H1 (cell line): Measurements from ENCODE around the gene CDH10. TPM values are rescaled to one million over a fixed set of nuclear protein-coding genes. Genes with fewer than 3 reads are reported as not detected.

Experiments used
- CTCF ChIA-PET: fragments of 300-600 bp; sonication (Branson Sonifier 250); formaldehyde crosslinking; loops from one replicate; lab custom pipeline; 2021; ENCODE audit not compliant: partially characterized antibody; lab: Charles Lee
- POLR2A ChIA-PET: fragments of 300-600 bp; sonication (Branson Sonifier 250); formaldehyde crosslinking; loops from one replicate; lab custom pipeline; 2021; ENCODE audit warnings: inconsistent platforms; ENCODE audit not compliant: partially characterized antibody; lab: Charles Lee
- DNase-seq, 2 experiments: peaks; one replicate each; pipeline versions ENCODE4 v3.0.0 to v3.0.0-alpha.2; 2010 to 2022; ENCODE audit warnings: low spot score in 2 of 2, low read depth in 1 of 2, mixed read lengths in 1 of 2
- FAIRE-seq: peaks from 2 replicates; lab custom pipeline; 2011; peaks lifted over from hg19 to GRCh38; lab: Jason Lieb, UNC
- H2AFZ ChIP-seq: 2 replicates; pipeline ENCODE4 v1.8.1; 2012; ENCODE audit warnings: low read length, inconsistent platforms
- H2AK5ac ChIP-seq: 2 replicates; pipeline ENCODE4 v1.6.1; 2013; ENCODE audit warnings: low read depth, low read length
- H2BK120ac ChIP-seq: replicated peaks from 2 replicates; pipeline ENCODE3; 2013; ENCODE audit warnings: low read depth, low read length, inconsistent platforms
- H2BK12ac ChIP-seq: 2 replicates; pipeline ENCODE4 v1.6.1; 2013; ENCODE audit warnings: low read depth, low read length
- H2BK15ac ChIP-seq: 2 replicates; pipeline ENCODE4 v1.6.1; 2013; ENCODE audit warnings: low read length
- H2BK20ac ChIP-seq: 2 replicates; pipeline ENCODE4 v1.6.1; 2013; ENCODE audit warnings: low read length
- H2BK5ac ChIP-seq: 2 replicates; pipeline ENCODE4 v1.6.1; 2013; ENCODE audit warnings: low read depth, low read length
- H3K14ac ChIP-seq: 2 replicates; pipeline ENCODE4 v1.6.1; 2013; ENCODE audit warnings: inconsistent platforms; ENCODE audit not compliant: insufficient read length
- H3K18ac ChIP-seq: 2 replicates; pipeline ENCODE4 v1.6.1; 2013; ENCODE audit warnings: low read length; ENCODE audit errors: extremely low read depth
- H3K23ac ChIP-seq: 2 replicates; pipeline ENCODE4 v1.6.1; 2013; ENCODE audit warnings: inconsistent platforms; ENCODE audit not compliant: insufficient read length
- H3K23me2 ChIP-seq: 2 replicates; pipeline ENCODE4 v1.6.1; 2013; ENCODE audit warnings: low read depth, low read length
- H3K27ac ChIP-seq: 2 replicates; pipeline ENCODE4 v1.6.1; 2011; ENCODE audit warnings: low read depth, low read length, inconsistent platforms
- H3K27me3 ChIP-seq, 4 experiments: replicated peaks in 1 of 4; 1 replicate in 1 of 4; 2 replicates in 3 of 4; pipeline versions ENCODE4 v1.6.1 to v1.8.1; 2011 to 2013; ENCODE audit warnings: low read length in 3 of 4, mild to moderate bottlenecking in 3 of 4, inconsistent platforms in 2 of 4, mixed read lengths in 2 of 4, moderate library complexity in 1 of 4; ENCODE audit not compliant: control insufficient read depth in 3 of 4, insufficient read depth in 3 of 4; ENCODE audit errors: extremely low read depth in 1 of 4
- H3K36me3 ChIP-seq, 4 experiments: 2 replicates each; pipeline versions ENCODE4 v1.6.1 to v1.8.1; 2011 to 2013; ENCODE audit warnings: mild to moderate bottlenecking in 4 of 4, low read length in 3 of 4, moderate library complexity in 2 of 4, control low read depth in 1 of 4, inconsistent platforms in 1 of 4; ENCODE audit not compliant: insufficient read depth in 4 of 4, control insufficient read depth in 2 of 4
- H3K4ac ChIP-seq: replicated peaks from 2 replicates; pipeline ENCODE3; 2013; ENCODE audit warnings: low read length, low read depth, mixed read lengths, inconsistent platforms; ENCODE audit not compliant: insufficient read length
- H3K4me1 ChIP-seq, 4 experiments: replicated peaks in 1 of 4; 1 replicate in 1 of 4; 2 replicates in 3 of 4; pipeline versions ENCODE4 v1.6.1 to v1.8.1; 2011 to 2013; ENCODE audit warnings: low read length in 3 of 4, inconsistent platforms in 2 of 4, mixed read lengths in 1 of 4; ENCODE audit not compliant: insufficient read depth in 4 of 4, control insufficient read depth in 3 of 4
- H3K4me2 ChIP-seq, 2 experiments: 2 replicates each; pipeline versions ENCODE4 v1.6.1 to v1.8.1; 2011 to 2013; ENCODE audit warnings: low read depth in 2 of 2, low read length in 2 of 2, control low read depth in 1 of 2, inconsistent platforms in 1 of 2, mild to moderate bottlenecking in 1 of 2; ENCODE audit not compliant: insufficient read depth in 1 of 2
- H3K4me3 ChIP-seq, 4 experiments: fragments of 200-600, 300-600 bp in 1 of 4; sonication (generic), shearing (Covaris generic), sonication (Bioruptor Twin) in 1 of 4; 2 replicates each; pipeline versions ENCODE4 v1.5.1 to v1.8.1; 2011 to 2016; ENCODE audit warnings: low read length in 4 of 4, low read depth in 3 of 4, control low read depth in 2 of 4, inconsistent platforms in 2 of 4, mild to moderate bottlenecking in 2 of 4, mixed read lengths in 1 of 4, moderate library complexity in 1 of 4; ENCODE audit not compliant: insufficient read depth in 2 of 4; ENCODE audit errors: extremely low read depth in 1 of 4
- H3K56ac ChIP-seq: replicated peaks from 2 replicates; pipeline ENCODE3; 2013; ENCODE audit warnings: low read depth, mild to moderate bottlenecking, mixed read lengths, low read length, inconsistent platforms; ENCODE audit not compliant: insufficient read length
- H3K79me1 ChIP-seq: 2 replicates; pipeline ENCODE4 v1.6.1; 2013; ENCODE audit warnings: low read depth, low read length, control low read depth
- H3K79me2 ChIP-seq, 2 experiments: 2 replicates each; pipeline versions ENCODE4 v1.6.1 to v1.8.1; 2012 to 2013; ENCODE audit warnings: low read length in 2 of 2, mild to moderate bottlenecking in 2 of 2, inconsistent platforms in 1 of 2; ENCODE audit not compliant: insufficient read depth in 2 of 2, control insufficient read depth in 1 of 2
- H3K9ac ChIP-seq, 4 experiments: replicated peaks in 1 of 4; 1 replicate in 1 of 4; 2 replicates in 3 of 4; pipeline versions ENCODE4 v1.6.1 to v1.8.1; 2011 to 2013; ENCODE audit warnings: low read depth in 3 of 4, low read length in 3 of 4, control low read depth in 2 of 4, mild to moderate bottlenecking in 2 of 4, moderate library complexity in 2 of 4, inconsistent platforms in 1 of 4; ENCODE audit errors: extremely low read depth in 1 of 4
- H3K9me3 ChIP-seq, 2 experiments: 2 replicates each; pipeline versions ENCODE4 v1.6.1 to v1.8.1; 2012 to 2013; ENCODE audit warnings: mild to moderate bottlenecking in 2 of 2, moderate library complexity in 2 of 2, control low read depth in 1 of 2, inconsistent platforms in 1 of 2, low read depth in 1 of 2, low read length in 1 of 2, mixed read lengths in 1 of 2; ENCODE audit not compliant: insufficient read depth in 2 of 2
- H4K20me1 ChIP-seq, 2 experiments: replicated peaks in 1 of 2; 2 replicates each; pipeline versions ENCODE3 to v1.8.1; 2011 to 2013; ENCODE audit warnings: inconsistent platforms in 2 of 2, low read length in 2 of 2, mild to moderate bottlenecking in 1 of 2; ENCODE audit not compliant: insufficient read depth in 2 of 2, control insufficient read depth in 1 of 2
- H4K5ac ChIP-seq: 2 replicates; pipeline ENCODE4 v1.6.1; 2013; ENCODE audit warnings: low read length, low read depth, mixed read lengths, inconsistent platforms; ENCODE audit not compliant: insufficient read length
- H4K8ac ChIP-seq: 2 replicates; pipeline ENCODE4 v1.8.0; 2013; ENCODE audit warnings: mild to moderate bottlenecking, moderate library complexity, low read length, inconsistent platforms; ENCODE audit not compliant: insufficient read depth; ENCODE audit errors: extremely low read depth
- H4K91ac ChIP-seq: replicated peaks from 2 replicates; pipeline ENCODE3; 2013; ENCODE audit warnings: low read length, mixed read lengths, inconsistent platforms; ENCODE audit not compliant: insufficient read length
- ASH2L ChIP-seq: fragments of 200-600, 300-600 bp; sonication (generic); IDR thresholded peaks from one replicate; pipeline ENCODE4 v1.7.1; 2017; ENCODE audit warnings: low read length
- CTBP2 ChIP-seq: IDR thresholded peaks from 2 replicates; pipeline ENCODE4 v1.7.0; 2011; ENCODE audit warnings: borderline replicate concordance, mild to moderate bottlenecking, moderate library complexity, mixed read lengths, low read length; ENCODE audit not compliant: insufficient read depth, insufficient read length
- HDAC2 ChIP-seq, 2 experiments: fragments of 300-600 bp in 1 of 2; sonication (generic) in 1 of 2; IDR thresholded peaks; 2 replicates each; pipeline ENCODE4 v1.6.1; 2011 to 2012; ENCODE audit warnings: low read depth in 2 of 2, low read length in 2 of 2, mild to moderate bottlenecking in 2 of 2, moderate library complexity in 2 of 2, borderline replicate concordance in 1 of 2, inconsistent platforms in 1 of 2
- MAFK ChIP-seq: IDR thresholded peaks from 2 replicates; pipeline ENCODE4 v1.6.1; 2012; ENCODE audit warnings: low read depth, mild to moderate bottlenecking, improper control_type of control experiment, low read length
- POU5F1 ChIP-seq: IDR thresholded peaks from 2 replicates; pipeline ENCODE4 v1.6.1; 2011; ENCODE audit warnings: low read depth, mild to moderate bottlenecking, low read length, moderate library complexity
- SAP30 ChIP-seq: fragments of 300-600 bp; sonication (generic); IDR thresholded peaks from 2 replicates; pipeline ENCODE4 v1.7.1; 2012; ENCODE audit warnings: low read length, moderate library complexity, mild to moderate bottlenecking, inconsistent platforms; ENCODE audit not compliant: insufficient read depth, insufficient replicate concordance
- SIN3A ChIP-seq, 2 experiments: IDR thresholded peaks in 1 of 2; conservative IDR thresholded peaks in 1 of 2; 2 replicates each; pipeline ENCODE4 v1.6.1; 2011 to 2012; ENCODE audit warnings: low read length in 2 of 2, improper control_type of control experiment in 1 of 2, low read depth in 1 of 2, mild to moderate bottlenecking in 1 of 2
- SIRT6 ChIP-seq: IDR thresholded peaks from one replicate; pipeline ENCODE4 v1.7.1; 2012; ENCODE audit warnings: low read length, inconsistent platforms
- SP2 ChIP-seq: IDR thresholded peaks from 2 replicates; pipeline ENCODE4 v1.6.1; 2012; ENCODE audit warnings: mild to moderate bottlenecking, low read length, inconsistent platforms
- TCF12 ChIP-seq: IDR thresholded peaks from 2 replicates; pipeline ENCODE4 v1.6.1; 2011; ENCODE audit warnings: low read depth, mild to moderate bottlenecking, low read length
- TEAD4 ChIP-seq: IDR thresholded peaks from 2 replicates; pipeline ENCODE4 v1.6.1; 2012; ENCODE audit warnings: low read depth, low read length, inconsistent platforms, mixed read lengths
- WGBS, 2 experiments: shearing (Covaris generic) in 1 of 2; methylation state at CpG; one replicate each; pipeline versions ENCODE4 v1.1.6 to v1.1.7; 2013 to 2015; ENCODE audit warnings: low lambda C conversion rate in 2 of 2, mixed read lengths in 2 of 2, inconsistent platforms in 1 of 2, low coverage in 1 of 2, missing lambda C conversion rate in 1 of 2; ENCODE audit not compliant: insufficient replicate concordance in 2 of 2, insufficient coverage in 1 of 2, insufficient read length in 1 of 2; ENCODE audit errors: extremely low coverage in 1 of 2, missing lambda C conversion rate in 1 of 2; 5-methylcytosine and 5-hydroxymethylcytosine counted together
- polyA plus RNA-seq, 7 experiments: library from polyadenylated mRNA; depleted of rRNA in 3 of 7; stranded (reverse) in 5 of 7; unstranded in 2 of 7; fragments of >200 nt in 5 of 7; fragments of 200-250 nt in 2 of 7; gene quantifications; 1 replicate in 5 of 7; 2 replicates in 1 of 7; 4 replicates in 1 of 7; pipeline versions ENCODE4 v1.2.1 to v1.2.3, GENCODE V29; 2011 to 2013; ENCODE audit warnings: missing spikeins in 2 of 7, mixed read lengths in 2 of 7
- total RNA-seq: library from RNA; stranded (reverse); fragmentation: NEBNext Ultra II Directional; extraction: Animal tissue kit (Norgen Biotek cat#: 25700); gene quantifications from 2 replicates; pipeline ENCODE4 v1.2.1, GENCODE V29; 2021

Gene CDH10
- total and polyA plus RNA-seq, 2 of the 8 experiments (the other 6 are each of a cell fraction or from before 2014, with no cell fraction given) = 0.11 TPM; not detected in 1

- H3K14ac ChIP-seq = no peak overlapping the region
- no peak for DNase-seq
- no peaks in the 10 kb centered on the region for H4K20me1 ChIP-seq
- no peaks in the 10 kb centered on the region for H3K79me2 ChIP-seq
- TF ChIP-seq POU5F1 (no peak), CTBP2 (no peak), SIN3A (conservative IDR thresholded peaks at IDR 0.05 in 1 of 2, IDR thresholded peaks at IDR 0.05 in 1 of 2; ENCODE audit: low read depth in 1 of 2, low read length in 2 of 2) (no peak), TEAD4 (no peak), SIRT6 (no peak), ASH2L (no peak), MAFK (no peak), SAP30 (no peak), HDAC2 (IDR thresholded peaks at IDR 0.05; ENCODE audit: borderline replicate concordance in 1 of 2, low read depth in 2 of 2, low read length in 2 of 2) (no peak), SP2 (no peak), TCF12 (no peak)
- no peak overlapping the region for H3K4me2 ChIP-seq
- no peak overlapping the region for H3K4ac ChIP-seq
- no peak overlapping the region for H2AK5ac ChIP-seq
- POLR2A ChIA-PET = no interaction called here
- H3K79me1 ChIP-seq = no peaks in the 10 kb centered on the region
- no peaks in the 10 kb centered on the region for H3K9me3 ChIP-seq
- H2BK5ac ChIP-seq = no peak overlapping the region
- no peak overlapping the region for H3K56ac ChIP-seq
- WGBS, 2 experiments = 64% methylated on average over 3 of the region's 3 CpGs; no CpG with 5 or more reads in 1 of the 2 experiments
- H3K23me2 ChIP-seq = no peaks in the 10 kb centered on the region
- no peak overlapping the region for H2BK120ac ChIP-seq
- no peak overlapping the region for H3K18ac ChIP-seq
- no peaks in the 10 kb centered on the region for H3K27me3 ChIP-seq
- H3K4me3 ChIP-seq = no peak overlapping the region
- no peaks in the 10 kb centered on the region for H3K4me1 ChIP-seq
- no peak overlapping the region for H2BK20ac ChIP-seq
- H2BK12ac ChIP-seq = no peak overlapping the region
- H3K9ac ChIP-seq = no peak overlapping the region
- CTCF ChIA-PET = no interaction called here
- no peaks in the 10 kb centered on the region for H3K36me3 ChIP-seq
- no peak overlapping the region for H2BK15ac ChIP-seq
- H2AFZ ChIP-seq = no peak overlapping the region
- no peak overlapping the region for H3K27ac ChIP-seq
- H4K91ac ChIP-seq = no peak overlapping the region
- no peak overlapping the region for H4K8ac ChIP-seq
- no peak overlapping the region for H3K23ac ChIP-seq
- H4K5ac ChIP-seq = no peak overlapping the region
- FAIRE-seq = no peak
Measured at GRCh38 chr5:24509943-24510342, 134.8 kb downstream of the CDH10 start.
